ENCODE measurements around the gene ZNF860. TPM values are rescaled to one million over a fixed set of nuclear protein-coding genes. Genes with fewer than 3 reads are reported as not detected.

ZNF860 gene
- total RNA-seq, 3 donors from 2014 or later = 0.63 to 1.0 (median 0.70) TPM

DNA sequence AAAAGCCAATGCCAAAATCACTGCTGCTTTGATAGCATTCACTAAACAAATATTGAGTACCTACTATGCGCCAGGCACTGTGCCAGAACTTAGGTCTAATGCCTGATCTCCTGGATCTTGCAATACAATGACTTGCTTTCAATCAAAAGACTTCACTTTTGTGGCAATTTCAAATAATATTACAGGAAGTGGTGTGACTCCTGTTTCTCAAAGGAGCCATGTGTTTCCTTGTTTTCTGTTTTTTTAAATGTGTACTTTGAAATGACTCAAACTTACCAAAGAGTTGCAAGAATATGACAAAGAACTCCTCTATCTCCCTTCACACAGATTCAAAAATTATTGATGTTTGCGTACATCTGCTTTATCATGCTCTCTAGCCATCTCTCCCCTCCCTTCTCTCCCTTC lies 18.7 kb upstream of the ZNF860 start:
- Histone ChIP-seq H3K9me3 (no peaks in the 10 kb centered on the region), H3K4me3 (no peak overlapping the region), H3K36me3 (ENCODE audit: low read depth) (no peaks in the 10 kb centered on the region), H3K4me1 (ENCODE audit: low read depth) (no peaks in the 10 kb centered on the region)
- TF ChIP-seq, protein P1, sequence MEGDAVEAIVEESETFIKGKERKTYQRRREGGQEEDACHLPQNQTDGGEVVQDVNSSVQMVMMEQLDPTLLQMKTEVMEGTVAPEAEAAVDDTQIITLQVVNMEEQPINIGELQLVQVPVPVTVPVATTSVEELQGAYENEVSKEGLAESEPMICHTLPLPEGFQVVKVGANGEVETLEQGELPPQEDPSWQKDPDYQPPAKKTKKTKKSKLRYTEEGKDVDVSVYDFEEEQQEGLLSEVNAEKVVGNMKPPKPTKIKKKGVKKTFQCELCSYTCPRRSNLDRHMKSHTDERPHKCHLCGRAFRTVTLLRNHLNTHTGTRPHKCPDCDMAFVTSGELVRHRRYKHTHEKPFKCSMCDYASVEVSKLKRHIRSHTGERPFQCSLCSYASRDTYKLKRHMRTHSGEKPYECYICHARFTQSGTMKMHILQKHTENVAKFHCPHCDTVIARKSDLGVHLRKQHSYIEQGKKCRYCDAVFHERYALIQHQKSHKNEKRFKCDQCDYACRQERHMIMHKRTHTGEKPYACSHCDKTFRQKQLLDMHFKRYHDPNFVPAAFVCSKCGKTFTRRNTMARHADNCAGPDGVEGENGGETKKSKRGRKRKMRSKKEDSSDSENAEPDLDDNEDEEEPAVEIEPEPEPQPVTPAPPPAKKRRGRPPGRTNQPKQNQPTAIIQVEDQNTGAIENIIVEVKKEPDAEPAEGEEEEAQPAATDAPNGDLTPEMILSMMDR (IDR thresholded peaks at IDR 0.05) = no peak
- intact Hi-C loops (cut with DNase I, micrococcal nuclease) = no loop called here
- DNase-seq (no peak), ATAC-seq (no peak)

DNA sequence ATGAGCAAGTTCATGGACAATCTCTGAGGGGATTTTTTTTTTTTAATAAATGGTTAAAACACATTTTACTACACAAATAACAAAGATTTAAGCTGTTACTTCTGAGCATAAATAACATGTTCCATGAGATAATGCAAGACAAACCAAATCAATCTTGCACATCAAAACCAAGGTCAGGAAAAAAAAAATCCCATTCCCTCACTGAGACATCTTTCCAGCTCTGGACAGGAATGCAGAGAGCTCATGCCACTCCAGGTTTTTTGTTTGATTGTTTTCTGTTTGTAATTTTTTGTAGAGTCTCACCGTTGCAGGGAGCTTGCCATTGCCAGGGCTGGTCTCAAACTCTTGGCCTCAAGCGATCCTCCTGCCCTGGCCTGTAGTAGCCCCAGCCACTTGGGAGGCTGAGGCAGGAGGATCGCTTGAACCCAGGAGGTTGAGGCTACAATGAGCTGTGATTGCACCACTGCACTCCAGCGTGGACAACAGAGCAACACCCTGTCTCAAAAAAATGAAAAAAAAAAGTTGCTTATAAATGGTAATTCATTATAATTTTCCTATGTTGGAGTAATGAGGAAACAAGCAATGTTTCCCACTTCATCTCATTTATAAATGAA lies 14.5 kb upstream of the ZNF860 start:
- ATAC-seq (no peak), DNase-seq (no peak)
- intact Hi-C loops (cut with DNase I, micrococcal nuclease) = no loop called here
- TF ChIP-seq, protein P1 (IDR thresholded peaks at IDR 0.05) = no peak
- Histone ChIP-seq H3K36me3 (ENCODE audit: low read depth) (no peaks in the 10 kb centered on the region), H3K9me3 (no peaks in the 10 kb centered on the region), H3K4me1 (ENCODE audit: low read depth) (no peaks in the 10 kb centered on the region), H3K4me3 (no peak overlapping the region)

DNA sequence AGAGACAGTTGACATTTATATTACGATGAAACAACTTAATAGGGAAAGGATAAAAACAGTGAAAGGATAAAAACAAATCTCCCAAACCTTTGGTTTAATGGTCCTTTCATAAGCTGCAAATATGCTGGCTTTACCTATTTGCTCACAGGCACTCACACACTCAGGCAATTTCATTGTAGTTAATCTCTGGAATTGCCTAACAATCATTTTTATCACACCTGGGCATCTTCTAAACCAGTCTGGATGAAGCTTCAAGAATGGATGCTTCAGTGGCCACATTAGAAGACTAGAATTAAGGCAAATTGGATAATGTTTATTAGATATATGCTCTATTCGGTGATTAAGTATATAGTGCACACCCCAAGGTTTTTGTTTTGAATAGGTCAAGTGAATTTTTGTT lies 14.0 kb upstream of the ZNF860 start:
- intact Hi-C loops (cut with DNase I, micrococcal nuclease) = no loop called here
- TF ChIP-seq, protein P1 (IDR thresholded peaks at IDR 0.05) = no peak

DNA sequence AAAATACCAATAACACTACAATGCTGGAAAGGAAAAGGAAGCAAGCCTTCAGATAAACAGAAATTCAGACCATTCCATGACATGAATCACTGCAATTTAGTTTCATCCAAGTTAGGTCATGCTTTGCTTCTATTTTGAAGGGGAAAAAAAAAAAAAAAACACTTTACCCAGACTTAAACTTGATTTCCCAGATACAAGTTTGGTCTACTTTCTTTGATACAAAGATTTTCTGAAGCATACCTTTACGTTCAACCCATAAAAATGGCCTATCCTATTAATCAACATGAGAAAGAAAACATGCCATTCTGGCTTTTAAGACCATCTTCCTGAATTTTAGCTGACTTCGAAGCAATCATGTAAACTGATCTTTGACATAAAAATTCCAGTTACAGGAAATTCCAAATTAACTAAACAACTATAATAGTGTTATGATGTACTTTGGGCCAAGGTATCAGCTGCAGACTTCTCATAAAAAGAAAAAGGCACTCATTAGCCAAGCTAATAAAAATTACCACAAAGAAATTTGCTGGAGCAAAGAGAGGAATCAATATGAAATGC lies 13.1 kb upstream of the ZNF860 start:
- H3K4me3 ChIP-seq = no peak overlapping the region
- no peaks in the 10 kb centered on the region for H3K4me1 ChIP-seq (ENCODE audit: low read depth)
- ATAC-seq (no peak), DNase-seq (no peak)
- intact Hi-C loops (cut with DNase I, micrococcal nuclease) = no loop called here
- no peaks in the 10 kb centered on the region for H3K9me3 ChIP-seq
- no peaks in the 10 kb centered on the region for H3K36me3 ChIP-seq (ENCODE audit: low read depth)
- TF ChIP-seq, protein P1 (IDR thresholded peaks at IDR 0.05) = no peak

More for the DNA sequence above, 14.0 kb upstream of the ZNF860 start:
- H3K9me3 ChIP-seq = no peaks in the 10 kb centered on the region
- no peak for ATAC-seq
- H3K4me3 ChIP-seq = no peak overlapping the region
- no peaks in the 10 kb centered on the region for H3K4me1 ChIP-seq (ENCODE audit: low read depth)
- DNase-seq = no peak
- no peaks in the 10 kb centered on the region for H3K36me3 ChIP-seq (ENCODE audit: low read depth)

DNA sequence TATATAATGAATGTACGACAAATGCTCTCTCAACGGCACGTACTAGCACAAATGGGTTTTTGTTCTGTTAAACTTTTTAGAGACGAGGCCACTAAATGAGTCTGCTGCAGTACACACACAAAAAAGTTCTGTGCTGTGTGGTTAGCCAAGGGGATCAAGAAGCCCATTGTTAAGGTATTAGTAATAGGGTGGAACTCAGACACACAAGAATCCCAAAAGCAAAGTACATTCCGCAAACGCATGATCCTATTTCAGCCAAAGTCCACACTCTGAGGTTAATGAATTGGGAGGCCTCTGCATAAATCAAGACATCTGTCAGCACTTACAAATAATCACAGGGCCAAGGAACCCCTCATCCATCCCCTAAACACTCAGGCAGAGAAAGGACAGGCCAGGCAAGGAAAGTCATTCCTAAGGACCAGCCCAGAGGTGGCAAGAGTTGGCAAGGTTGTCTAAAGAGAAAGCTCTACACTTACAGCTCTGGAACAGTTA lies 12.6 kb upstream of the ZNF860 start:
- intact Hi-C loops (cut with DNase I, micrococcal nuclease) = no loop called here
- no peak for DNase-seq
- Histone ChIP-seq H3K4me1 (ENCODE audit: low read depth) (no peaks in the 10 kb centered on the region), H3K4me3 (no peak overlapping the region), H3K36me3 (ENCODE audit: low read depth) (no peaks in the 10 kb centered on the region), H3K9me3 (no peaks in the 10 kb centered on the region)
- peak; percentile 50 for ATAC-seq
- TF ChIP-seq, protein P1 (IDR thresholded peaks at IDR 0.05) = no peak
